Activated B cell treated with CpG ODN at 0.5 μM for 24 hours (primary cell): ENCODE results near the gene MCRS1. TPM values are rescaled to one million over a fixed set of nuclear protein-coding genes. Genes with fewer than 3 reads are reported as not detected.

Experiments
- total RNA-seq: library from RNA; stranded (reverse); gene quantifications from 2 replicates; pipeline ENCODE4 v1.2.3, GENCODE V29; 2022

Gene MCRS1
- total RNA-seq, 1 donor from 2014 or later: 82.2 TPM

Other genes with a start within 250 kb of the MCRS1 start
- gene TROAP, start 244.9 kb downstream of the MCRS1 start, total RNA-seq: 2.0 and 3.1 TPM in 2 replicates
- not detected in 2 replicates for gene C1QL4, start 231.0 kb downstream of the MCRS1 start, total RNA-seq
- not detected in 2 replicates for gene DNAJC22, start 221.3 kb downstream of the MCRS1 start, total RNA-seq
- 18.9 and 22.2 TPM in 2 replicates for gene SPATS2, start 200.7 kb downstream of the MCRS1 start, total RNA-seq
- 0.27 and 0.44 TPM in 2 replicates for gene KCNH3, start 29.1 kb downstream of the MCRS1 start, total RNA-seq
- gene FAM186B, start 37.5 kb upstream of the MCRS1 start, total RNA-seq: 0.93 and 1.5 TPM in 2 replicates
- 16.4 and 23.4 TPM in 2 replicates for gene PRPF40B, start 55.4 kb upstream of the MCRS1 start, total RNA-seq
- 74.7 and 84.3 TPM in 2 replicates for gene FMNL3, start 139.3 kb upstream of the MCRS1 start, total RNA-seq
- gene TMBIM6, start 173.4 kb upstream of the MCRS1 start, total RNA-seq: 355 and 366 TPM in 2 replicates